Measurements from ENCODE around the gene ADAMTSL3.
"Not testable (repeated sequence)": the region's sequence is repeated elsewhere in the genome, so short reads cannot be mapped to it uniquely, and the experiment has no call there.

ADAMTSL3 gene

DNA sequence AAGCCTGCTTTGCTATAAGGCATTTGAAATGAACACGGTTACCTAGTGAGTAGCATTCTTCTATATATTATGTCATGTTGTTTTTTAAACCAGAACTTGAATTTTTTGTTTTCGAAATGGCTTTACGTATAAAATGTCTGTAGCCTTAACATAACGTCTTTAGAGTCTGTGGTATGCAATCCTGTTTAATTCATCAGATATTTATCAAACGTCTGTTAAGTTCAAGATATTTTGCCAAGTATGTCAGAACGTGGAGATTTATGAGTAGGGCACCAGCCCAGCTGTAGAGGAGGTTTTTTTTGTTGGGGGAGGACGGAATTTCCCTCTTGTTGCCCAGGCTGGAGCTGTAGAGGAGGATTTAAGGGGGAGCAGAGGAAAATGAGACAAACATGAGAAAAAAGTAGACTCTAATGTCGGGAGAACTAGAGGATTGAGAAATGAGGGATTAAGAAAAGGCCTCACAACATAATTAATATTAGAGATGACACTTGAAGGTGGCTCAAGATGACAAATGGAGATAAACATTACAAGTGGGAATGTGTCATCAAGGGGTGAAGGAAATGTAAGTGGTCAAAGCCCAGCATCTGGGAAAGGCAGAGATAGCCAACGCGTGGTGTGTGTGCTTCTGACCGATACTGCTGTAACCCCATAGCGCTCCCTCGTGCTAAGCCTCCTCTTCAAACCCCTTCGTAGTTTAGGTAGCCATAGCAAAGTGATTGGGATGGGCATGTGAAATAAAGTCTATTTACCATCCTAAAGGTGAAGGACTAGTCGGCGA is 427.7 kb downstream of the ADAMTSL3 start:
- no peak for DNase-seq

DNA sequence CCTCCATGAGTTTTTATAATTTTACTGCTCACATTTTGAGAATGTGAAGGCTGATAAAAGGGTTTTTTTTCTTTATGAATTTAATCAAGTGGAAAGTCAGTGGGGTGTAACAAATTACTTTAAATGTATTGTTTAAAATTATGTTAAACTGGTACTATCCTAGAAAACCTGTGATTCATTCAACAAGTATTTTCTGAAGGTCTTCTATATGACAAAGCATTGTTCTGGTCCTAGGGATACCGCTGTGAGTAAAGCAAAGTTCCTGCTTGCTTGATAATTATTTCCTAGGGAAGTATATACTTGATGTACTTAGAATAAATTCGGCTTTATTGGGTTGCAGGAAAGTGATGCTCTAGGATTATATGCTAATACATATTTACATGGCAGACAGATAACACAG is 428.8 kb downstream of the ADAMTSL3 start:
- no peak for DNase-seq

DNA sequence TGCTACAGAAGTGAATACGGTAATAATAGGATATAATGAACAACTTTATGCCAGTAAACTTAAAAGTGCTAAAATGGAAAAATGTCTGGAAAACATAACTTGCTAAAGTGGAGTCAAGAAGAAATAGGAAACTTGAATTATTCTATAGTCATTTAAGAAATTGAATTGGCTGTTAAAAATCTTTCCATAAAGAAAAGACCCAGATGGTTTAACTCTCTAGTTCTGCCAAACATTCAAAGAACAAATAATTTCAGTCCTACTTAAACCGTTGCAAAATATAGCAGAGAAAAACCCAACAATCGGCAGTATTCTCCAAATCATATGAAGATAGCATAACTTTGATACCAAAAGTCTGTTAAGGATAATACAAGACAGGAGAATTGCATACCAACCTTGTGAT is 432.1 kb downstream of the ADAMTSL3 start:
- not testable (repeated sequence) for DNase-seq

Measured in amygdala (tissue), 56 donors.